Measurements from ENCODE around the gene LYST. TPM values are rescaled to one million over a fixed set of nuclear protein-coding genes. Genes with fewer than 3 reads are reported as not detected.
A peak's percentile ranks its signal among the peaks of the same experiment; 100 is the strongest.

Gene LYST
- total and polyA plus RNA-seq, 2 of the 8 experiments (the other 6 are each of a cell fraction or from before 2014, with no cell fraction given): 0.29 to 0.58 TPM

GRCh38 chr1:235782601-235783000 is 84.1 kb downstream of the LYST start:
- Histone ChIP-seq H2BK12ac (ENCODE audit: low read depth, low read length) (no peak overlapping the region), H3K18ac (ENCODE audit: extremely low read depth, low read length) (no peak overlapping the region), H4K91ac (replicated peaks; ENCODE audit: insufficient read length, low read length) (no peak overlapping the region), H2AK5ac (ENCODE audit: low read depth, low read length) (no peak overlapping the region), H3K27ac (ENCODE audit: low read depth, low read length) (no peak overlapping the region), H3K23ac (ENCODE audit: insufficient read length) (no peak overlapping the region), H3K4me1 (replicated peaks in 1 of 4; ENCODE audit: control insufficient read depth in 3 of 4, insufficient read depth in 4 of 4, low read length in 3 of 4) (no peaks in the 10 kb centered on the region), H3K4me3 (ENCODE audit: extremely low read depth in 1 of 4, insufficient read depth in 2 of 4, low read depth in 3 of 4, low read length in 4 of 4) (no peak overlapping the region), H3K56ac (replicated peaks; ENCODE audit: insufficient read length, low read depth, low read length) (no peak overlapping the region), H3K4me2 (ENCODE audit: insufficient read depth in 1 of 2, low read depth in 2 of 2, low read length in 2 of 2) (no peak overlapping the region), H3K9ac (replicated peaks in 1 of 4; ENCODE audit: extremely low read depth in 1 of 4, low read depth in 3 of 4, low read length in 3 of 4) (peak overlapping the region in 1 of 4 experiments; percentile 8; a peak in 1 of 7 replicates), H4K5ac (ENCODE audit: insufficient read length, low read depth, low read length) (no peak overlapping the region), H3K27me3 (replicated peaks in 1 of 4; ENCODE audit: control insufficient read depth in 3 of 4, extremely low read depth in 1 of 4, insufficient read depth in 3 of 4, low read length in 3 of 4) (no peaks in the 10 kb centered on the region), H3K9me3 (ENCODE audit: insufficient read depth in 2 of 2, low read depth in 1 of 2, low read length in 1 of 2) (no peaks in the 10 kb centered on the region), H3K23me2 (ENCODE audit: low read depth, low read length) (no peaks in the 10 kb centered on the region), H3K14ac (ENCODE audit: insufficient read length) (no peak overlapping the region), H3K4ac (replicated peaks; ENCODE audit: insufficient read length, low read depth, low read length) (no peak overlapping the region), H2BK15ac (ENCODE audit: low read length) (no peak overlapping the region), H3K79me1 (ENCODE audit: low read depth, low read length) (no peaks in the 10 kb centered on the region), H2BK20ac (ENCODE audit: low read length) (no peak overlapping the region), H4K8ac (ENCODE audit: extremely low read depth, insufficient read depth, low read length) (no peak overlapping the region), H2BK5ac (ENCODE audit: low read depth, low read length) (no peak overlapping the region), H4K20me1 (replicated peaks in 1 of 2; ENCODE audit: control insufficient read depth in 1 of 2, insufficient read depth in 2 of 2, low read length in 2 of 2) (no peaks in the 10 kb centered on the region), H2AFZ (ENCODE audit: low read length) (no peak overlapping the region), H3K79me2 (ENCODE audit: control insufficient read depth in 1 of 2, insufficient read depth in 2 of 2, low read length in 2 of 2) (no peaks in the 10 kb centered on the region), H3K36me3 (ENCODE audit: control insufficient read depth in 2 of 4, insufficient read depth in 4 of 4, low read length in 3 of 4) (no peaks in the 10 kb centered on the region), H2BK120ac (replicated peaks; ENCODE audit: low read depth, low read length) (no peak overlapping the region)
- ChIA-PET CTCF (ENCODE audit: partially characterized antibody) (interaction anchor here (0.6 to 4.1 kb wide), 22 partner anchors 9 to 293 kb away, joined by 3 to 19 read pairs (median 4); partner anchors contain the start of gene B3GALNT2), POLR2A (ENCODE audit: partially characterized antibody) (no interaction called here)
- FAIRE-seq (no peak), DNase-seq (ENCODE audit: low read depth in 1 of 2, low spot score in 2 of 2) (no peak)
- 100% methylated on average over 2 of the region's 2 CpGs; no CpG with 5 or more reads in 1 of the 2 experiments for WGBS, 2 experiments (ENCODE audit: extremely low coverage in 1 of 2, insufficient coverage in 1 of 2, insufficient read length in 1 of 2, insufficient replicate concordance in 2 of 2, low coverage in 1 of 2, low lambda C conversion rate in 2 of 2, missing lambda C conversion rate in 1 of 2)
- TF ChIP-seq TAF1 (IDR thresholded peaks at IDR 0.05; ENCODE audit: low read depth, low read length) (no peak), CTBP2 (IDR thresholded peaks at IDR 0.05; ENCODE audit: borderline replicate concordance, insufficient read depth, insufficient read length, low read length) (no peak), NANOG (IDR thresholded peaks at IDR 0.05; ENCODE audit: insufficient read depth, low read depth, low read length, poor library complexity, severe bottlenecking) (no peak), ZNF274 (IDR thresholded peaks at IDR 0.05; ENCODE audit: borderline replicate concordance, extremely low read depth, low read length) (no peak), TBP (IDR thresholded peaks at IDR 0.05; ENCODE audit: low read depth, low read length) (no peak), POLR2A (IDR thresholded peaks at IDR 0.05; ENCODE audit: control extremely low read depth in 1 of 2, low read depth in 2 of 2, low read length in 2 of 2) (no peak), CREB1 (IDR thresholded peaks at IDR 0.05) (no peak), MAFK (IDR thresholded peaks at IDR 0.05; ENCODE audit: low read depth, low read length) (no peak), SP1 (IDR thresholded peaks at IDR 0.05; ENCODE audit: low read depth, low read length) (no peak), NRF1 (IDR thresholded peaks at IDR 0.05; ENCODE audit: low read depth, low read length) (no peak)

Data from H1 (cell line).